K562 (cell line): ENCODE results near the gene BRAF. TPM values are rescaled to one million over a fixed set of nuclear protein-coding genes. Genes with fewer than 3 reads are reported as not detected.
A peak's percentile ranks its signal among the peaks of the same experiment; 100 is the strongest.

Source experiments
- ATF2 ChIP-seq: sonication (generic); formaldehyde crosslinking; IDR thresholded peaks from 2 replicates; pipeline ENCODE4 v1.8.1; 2022; ENCODE audit warnings: missing genetic modification reagents
- BRD9 ChIP-seq: fragments of 450-650 bp; IDR thresholded peaks from 2 replicates; pipeline ENCODE4 v1.6.1; 2018; ENCODE audit warnings: low read depth; ENCODE audit not compliant: partially characterized antibody
- CC2D1A ChIP-seq: fragments of 450-650 bp; IDR thresholded peaks from 2 replicates; pipeline ENCODE4 v1.6.1; 2017; ENCODE audit warnings: mild to moderate bottlenecking
- E2F1 ChIP-seq: sonication (generic); formaldehyde crosslinking; IDR thresholded peaks from 2 replicates; pipeline ENCODE4 v1.8.1; 2023; ENCODE audit warnings: mild to moderate bottlenecking, missing genetic modification reagents, moderate library complexity
- FOXA1 ChIP-seq: fragments of 450-650 bp; IDR thresholded peaks from 2 replicates; pipeline ENCODE4 v1.6.1; 2016; ENCODE audit warnings: mild to moderate bottlenecking, borderline replicate concordance
- GTF3C2 ChIP-seq: IDR thresholded peaks from 3 replicates; pipeline ENCODE4 v1.6.1; 2011; ENCODE audit warnings: borderline replicate concordance, mild to moderate bottlenecking, moderate library complexity; ENCODE audit not compliant: insufficient read length; ENCODE audit errors: extremely low read depth
- HDAC3 ChIP-seq: fragments of 450-650 bp; IDR thresholded peaks from 2 replicates; pipeline ENCODE4 v1.6.1; 2018; ENCODE audit warnings: borderline replicate concordance, mild to moderate bottlenecking, moderate library complexity; ENCODE audit not compliant: partially characterized antibody
- HEY1 ChIP-seq: fragments of 250-450 bp; sonication (Bioruptor Pico); IDR thresholded peaks from 2 replicates; pipeline ENCODE4 v1.5.0; 2020; ENCODE audit warnings: mild to moderate bottlenecking, moderate library complexity, borderline replicate concordance
- KAT7 ChIP-seq: sonication (generic); formaldehyde crosslinking; IDR thresholded peaks from 2 replicates; pipeline ENCODE4 v1.8.0; 2022; ENCODE audit warnings: missing genetic modification reagents, mild to moderate bottlenecking, borderline replicate concordance
- MAFF ChIP-seq: IDR thresholded peaks from 2 replicates; pipeline ENCODE4 v1.6.1; 2012; ENCODE audit warnings: low read length, improper control_type of control experiment
- MCM7 ChIP-seq, 2 experiments: fragments of 450-650 bp; IDR thresholded peaks; 2 replicates each; pipeline ENCODE4 v1.6.1; 2016 to 2018
- PHF8 ChIP-seq: fragments of 200-600 bp; sonication (generic); IDR thresholded peaks from 2 replicates; pipeline ENCODE4 v1.6.1; 2012; ENCODE audit warnings: mixed run types, mild to moderate bottlenecking, inconsistent platforms, low read length, moderate library complexity, borderline replicate concordance
- POLR2A ChIP-seq: fragments of 450-650 bp; conservative IDR thresholded peaks from 2 replicates; pipeline ENCODE4 v1.6.1; 2016
- RAD51 ChIP-seq: fragments of 450-650 bp; IDR thresholded peaks from 2 replicates; pipeline ENCODE4 v1.7.1; 2016; ENCODE audit warnings: low read depth, mild to moderate bottlenecking, borderline replicate concordance
- RBM15 ChIP-seq: fragments of 200-400 bp; formaldehyde crosslinking; IDR thresholded peaks from 2 replicates; pipeline ENCODE4 v1.6.1; 2018; ENCODE audit warnings: mild to moderate bottlenecking, low read length, moderate library complexity; ENCODE audit not compliant: insufficient read depth
- SIN3B ChIP-seq: fragments of 450-650 bp; IDR thresholded peaks from 2 replicates; pipeline ENCODE4 v1.6.1; 2017; ENCODE audit warnings: low read depth, mild to moderate bottlenecking, moderate library complexity
- SMARCB1 ChIP-seq: IDR thresholded peaks from 2 replicates; pipeline ENCODE4 v1.6.1; 2011; ENCODE audit warnings: improper control_type of control experiment, low read depth; ENCODE audit not compliant: insufficient read length
- TCF7L2 ChIP-seq: fragments of 150-350 bp; IDR thresholded peaks from 2 replicates; pipeline ENCODE4 v1.6.1; 2016; ENCODE audit warnings: low read depth, mild to moderate bottlenecking, low read length, moderate library complexity
- TCFL5 ChIP-seq: fragments of 250-450 bp; sonication (Bioruptor Pico); conservative IDR thresholded peaks from 2 replicates; pipeline ENCODE4 v1.6.1; 2021; ENCODE audit warnings: mild to moderate bottlenecking, moderate library complexity, matching md5 sums
- TEAD1 ChIP-seq, 2 experiments: fragments of 450-650 bp in 1 of 2; sonication (generic) in 1 of 2; formaldehyde crosslinking; IDR thresholded peaks; 2 replicates each; pipeline versions ENCODE4 v1.4.0 to v1.8.0; 2020 to 2022; ENCODE audit warnings: mild to moderate bottlenecking in 2 of 2, missing genetic modification reagents in 1 of 2
- WHSC1 ChIP-seq: IDR thresholded peaks from one replicate; pipeline ENCODE4 v1.6.1; 2012; ENCODE audit warnings: low read length, control low read depth, inconsistent platforms
- ZNF584 ChIP-seq: fragments of 200-800 bp; sonication (Bioruptor generic); IDR thresholded peaks from 2 replicates; pipeline ENCODE4 v1.6.1; 2016; ENCODE audit warnings: low read depth, mild to moderate bottlenecking, missing genetic modification characterization, missing compliant biosample characterization
- ZNF644 ChIP-seq: fragments of 200-800 bp; sonication (Bioruptor generic); IDR thresholded peaks from 2 replicates; pipeline ENCODE4 v1.6.1; 2016; ENCODE audit warnings: low read depth, missing genetic modification characterization, missing compliant biosample characterization
- ZNF699 ChIP-seq: fragments of 250-450 bp; sonication (Bioruptor Pico); IDR thresholded peaks from 2 replicates; pipeline ENCODE4 v1.8.0; 2021; ENCODE audit warnings: mild to moderate bottlenecking, moderate library complexity; ENCODE audit not compliant: insufficient replicate concordance
- ZNF780A ChIP-seq: fragments of 250-450 bp; sonication (Bioruptor Pico); IDR thresholded peaks from 2 replicates; pipeline ENCODE4 v1.5.0; 2021; ENCODE audit warnings: mild to moderate bottlenecking
- polyA plus RNA-seq, 8 experiments: library from polyadenylated mRNA; depleted of rRNA in 4 of 8; stranded (reverse) in 5 of 8; unstranded in 3 of 8; fragments of >200 nt; fragmentation: Nextera tagmentation in 2 of 8; fragmentation: Illumina TruSeq in 1 of 8; extraction: Ambion mirVana in 2 of 8; extraction: Trizol in 1 of 8; gene quantifications; 2 replicates each; pipeline versions ENCODE4 v1.2.1 to v1.2.3, GENCODE V29; 2011 to 2014; ENCODE audit warnings: inconsistent platforms in 1 of 8, missing spikeins in 1 of 8
- total RNA-seq, 7 experiments: library from RNA; depleted of rRNA in 6 of 7; stranded (reverse); fragments of >200 nt in 6 of 7; fragmentation: Illumina TruSeq in 2 of 7; extraction: Trizol in 2 of 7; gene quantifications; 2 replicates each; pipeline versions ENCODE4 v1.2.1 to v1.2.3, GENCODE V29; 2011 to 2021; ENCODE audit warnings: low replicate concordance in 1 of 7

Gene BRAF
- total and polyA plus RNA-seq, 9 of the 15 experiments (the other 6 are each of a cell fraction or from before 2014, with no cell fraction given): 3.6 to 38.3 (median 21.9) TPM

- TF ChIP-seq KAT7 (CRISPR knock-in tag) (no peak), TCF7L2 (no peak), HDAC3 (no peak), TCFL5 (CRISPR knock-in tag) (no peak), GTF3C2 (no peak), POLR2A (no peak), ATF2 (CRISPR knock-in tag) (no peak), E2F1 (CRISPR knock-in tag) (no peak), ZNF699 (CRISPR knock-in tag) (no peak), MCM7 (IDR thresholded peaks at IDR 0.05) (no peak), SIN3B (no peak), MAFF (peak; percentile 95), RBM15 (no peak), SMARCB1 (no peak), WHSC1 (no peak), TEAD1 (CRISPR knock-in tag; IDR thresholded peaks at IDR 0.05) (no peak), ZNF644 (tag) (no peak), BRD9 (no peak), ZNF584 (CRISPR knock-in tag) (no peak), FOXA1 (no peak), HEY1 (CRISPR knock-in tag) (no peak), RAD51 (no peak), CC2D1A (no peak), PHF8 (no peak), ZNF780A (CRISPR knock-in tag) (no peak)
Observed at GRCh38 chr7:140674899-140675701, 249.6 kb downstream of the BRAF start (continued).
